Mesendoderm (in vitro differentiated cells): ENCODE measurements around the gene COL19A1.

ENCODE experiments used
- DNase-seq: peaks from one replicate; pipeline ENCODE4 v3.0.0; 2013
- H2AK5ac ChIP-seq: 2 replicates; pipeline ENCODE4 v1.6.1; 2013; ENCODE audit warnings: low read length, inconsistent platforms
- H2BK120ac ChIP-seq: 2 replicates; pipeline ENCODE4 v1.6.1; 2013; ENCODE audit warnings: low read depth, mild to moderate bottlenecking, low read length, moderate library complexity, mixed read lengths
- H2BK15ac ChIP-seq: replicated peaks from 2 replicates; pipeline ENCODE4 v1.6.1; 2013; ENCODE audit warnings: low read depth, mild to moderate bottlenecking, moderate library complexity
- H2BK5ac ChIP-seq: 2 replicates; pipeline ENCODE4 v1.6.1; 2013; ENCODE audit warnings: low read length, inconsistent platforms
- H3K18ac ChIP-seq: 2 replicates; pipeline ENCODE4 v1.6.1; 2013; ENCODE audit warnings: mild to moderate bottlenecking, low read length, mixed read lengths
- H3K23ac ChIP-seq: one replicate; pipeline ENCODE4 v1.6.1; 2013; ENCODE audit warnings: low read length
- H3K27ac ChIP-seq: 2 replicates; pipeline ENCODE4 v1.5.1; 2013; ENCODE audit warnings: low read depth, mild to moderate bottlenecking, inconsistent platforms, low read length, moderate library complexity
- H3K27me3 ChIP-seq: 2 replicates; pipeline ENCODE4 v1.6.1; 2013; ENCODE audit warnings: low read length, control low read depth, mild to moderate bottlenecking, inconsistent platforms; ENCODE audit not compliant: insufficient read depth, poor library complexity
- H3K36me3 ChIP-seq: 2 replicates; pipeline ENCODE4 v1.6.1; 2013; ENCODE audit warnings: low read length, inconsistent platforms; ENCODE audit not compliant: control insufficient read depth, insufficient read depth
- H3K4ac ChIP-seq: one replicate; pipeline ENCODE4 v1.6.1; 2013; ENCODE audit warnings: low read depth, mild to moderate bottlenecking, low read length, moderate library complexity
- H3K4me1 ChIP-seq: 2 replicates; pipeline ENCODE4 v1.6.1; 2013; ENCODE audit warnings: low read depth, low read length, inconsistent platforms; ENCODE audit not compliant: control insufficient read depth
- H3K4me2 ChIP-seq: 2 replicates; pipeline ENCODE4 v1.6.1; 2013; ENCODE audit warnings: low read length
- H3K4me3 ChIP-seq: 2 replicates; pipeline ENCODE4 v1.5.1; 2013; ENCODE audit warnings: mild to moderate bottlenecking, low read length
- H3K56ac ChIP-seq: one replicate; pipeline ENCODE4 v1.6.1; 2013; ENCODE audit warnings: low read length
- H3K79me1 ChIP-seq: 2 replicates; pipeline ENCODE4 v1.6.1; 2013; ENCODE audit warnings: low read length, inconsistent platforms
- H3K79me2 ChIP-seq: 2 replicates; pipeline ENCODE4 v1.6.1; 2013; ENCODE audit warnings: mild to moderate bottlenecking, low read length; ENCODE audit not compliant: control insufficient read depth, insufficient read depth
- H3K9ac ChIP-seq: 2 replicates; pipeline ENCODE4 v1.6.1; 2013; ENCODE audit warnings: low read length, inconsistent platforms
- H4K5ac ChIP-seq: one replicate; pipeline ENCODE4 v1.6.1; 2013; ENCODE audit warnings: low read length
- H4K8ac ChIP-seq: one replicate; pipeline ENCODE4 v1.6.1; 2013; ENCODE audit warnings: low read depth, mild to moderate bottlenecking, control low read depth, low read length, moderate library complexity
- WGBS: extraction: QIAGEN DNeasy Blood & Tissue Kit; methylation state at CpG from one replicate; pipeline ENCODE4 v1.1.7; 2013; ENCODE audit warnings: low lambda C conversion rate, missing lambda C conversion rate; ENCODE audit not compliant: insufficient coverage; ENCODE audit errors: extremely low coverage; 5-methylcytosine and 5-hydroxymethylcytosine counted together

Gene COL19A1

DNA sequence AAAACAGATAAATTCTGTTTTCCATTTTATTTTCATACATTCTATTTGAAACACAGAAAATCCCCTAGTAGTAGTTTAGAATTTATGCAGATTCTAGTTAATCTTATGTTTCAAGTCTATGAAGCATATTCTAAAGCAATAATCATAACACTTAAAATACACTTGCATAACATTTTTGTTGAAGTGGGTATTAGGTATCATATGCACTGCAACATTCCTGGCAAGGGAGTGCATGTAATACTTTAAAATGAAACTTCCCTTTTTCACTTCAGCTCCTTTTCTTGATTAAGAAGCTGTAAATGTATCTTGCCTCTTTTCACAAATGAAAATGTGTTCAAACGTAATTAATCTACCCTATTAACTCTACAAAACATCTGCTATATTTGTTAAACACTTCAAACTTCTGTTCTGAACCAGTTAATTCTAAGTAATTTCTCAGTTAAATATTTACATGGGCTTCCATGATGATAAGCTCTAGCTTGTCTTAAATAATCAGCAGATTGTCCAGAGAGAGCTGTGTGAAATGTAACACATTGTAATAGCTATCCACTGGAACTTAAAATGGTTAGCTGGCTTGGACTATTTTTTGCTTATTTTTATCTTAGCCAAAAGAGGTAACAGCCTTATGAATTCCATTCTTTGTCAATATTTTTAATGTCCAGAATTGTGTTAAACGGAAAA is 192.8 kb downstream of the COL19A1 start:
- DNase-seq, result no peak
- Histone ChIP-seq H3K4me1 (no peaks in the 10 kb centered on the region), H2BK5ac (no peak overlapping the region)

DNA sequence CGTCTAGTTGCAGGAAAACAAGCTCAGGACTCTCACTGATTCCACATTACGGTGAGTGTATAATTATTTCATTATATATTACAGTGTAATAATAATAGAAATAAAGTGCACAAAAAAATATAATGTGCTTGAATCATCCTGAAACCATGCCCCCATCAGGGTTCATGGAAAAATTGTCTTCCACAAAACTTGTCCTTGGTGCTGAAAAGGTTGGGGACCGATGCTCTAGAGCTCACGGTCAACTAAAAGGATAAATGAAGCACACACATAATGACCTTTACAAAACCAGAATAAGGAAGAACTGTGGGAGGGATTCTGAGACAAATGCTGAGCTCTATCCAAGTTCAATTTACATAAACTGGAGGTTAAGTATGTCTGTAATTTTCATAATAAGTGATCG is 194.3 kb downstream of the COL19A1 start:
- no peak overlapping the region for H2AK5ac ChIP-seq
- WGBS, result no CpG with 5 or more reads among the region's 5 CpGs
- H3K36me3 ChIP-seq, result no peaks in the 10 kb centered on the region

More for the DNA sequence above, 192.8 kb downstream of the COL19A1 start:
- H3K56ac ChIP-seq, result no peak overlapping the region
- no peak overlapping the region for H3K23ac ChIP-seq
- H2BK15ac ChIP-seq, result no peak overlapping the region
- no peak overlapping the region for H3K4ac ChIP-seq
- no peak overlapping the region for H4K5ac ChIP-seq
- H3K27me3 ChIP-seq, result no peaks in the 10 kb centered on the region
- H3K36me3 ChIP-seq, result no peaks in the 10 kb centered on the region
- H3K4me3 ChIP-seq, result no peak overlapping the region
- H3K9ac ChIP-seq, result no peak overlapping the region
- WGBS, result 100% methylated on average over 1 of the region's 2 CpGs
- H3K4me2 ChIP-seq, result no peak overlapping the region
- no peak overlapping the region for H3K27ac ChIP-seq
- no peak overlapping the region for H2BK120ac ChIP-seq
- H3K79me2 ChIP-seq, result no peaks in the 10 kb centered on the region
- H2AK5ac ChIP-seq, result no peak overlapping the region
- no peak overlapping the region for H4K8ac ChIP-seq
- no peak overlapping the region for H3K18ac ChIP-seq
- H3K79me1 ChIP-seq, result no peaks in the 10 kb centered on the region

DNA sequence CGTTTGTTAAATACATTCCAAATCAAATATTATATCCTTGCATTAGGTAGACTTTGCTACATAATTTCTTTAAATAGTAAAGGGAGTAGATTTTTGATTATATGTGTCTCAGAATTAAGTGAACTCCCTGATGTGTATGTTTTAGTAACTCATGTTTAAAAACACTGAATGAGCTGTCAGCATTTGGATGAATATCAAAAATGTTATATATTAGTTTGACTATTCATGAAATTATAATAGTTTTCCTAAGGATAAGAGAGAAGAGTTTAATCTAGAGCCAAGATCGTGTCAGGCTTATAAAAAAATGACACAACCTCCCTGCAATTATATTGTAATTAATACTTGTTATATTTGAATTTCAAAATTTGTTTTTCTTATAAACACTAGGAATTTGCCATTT is 195.2 kb downstream of the COL19A1 start:
- Histone ChIP-seq H3K9ac (no peak overlapping the region), H3K27ac (no peak overlapping the region), H2BK5ac (no peak overlapping the region)

More for the DNA sequence above, 194.3 kb downstream of the COL19A1 start:
- H3K56ac ChIP-seq, result no peak overlapping the region
- H3K18ac ChIP-seq, result no peak overlapping the region
- H3K9ac ChIP-seq, result no peak overlapping the region
- H2BK15ac ChIP-seq, result no peak overlapping the region
- no peak overlapping the region for H3K4me2 ChIP-seq
- no peaks in the 10 kb centered on the region for H3K27me3 ChIP-seq
- H4K5ac ChIP-seq, result no peak overlapping the region
- no peak overlapping the region for H2BK5ac ChIP-seq
- H3K4ac ChIP-seq, result no peak overlapping the region
- H3K79me2 ChIP-seq, result no peaks in the 10 kb centered on the region
- H4K8ac ChIP-seq, result no peak overlapping the region
- no peak for DNase-seq
- H3K27ac ChIP-seq, result no peak overlapping the region
- H2BK120ac ChIP-seq, result no peak overlapping the region
- no peak overlapping the region for H3K4me3 ChIP-seq
- H3K79me1 ChIP-seq, result no peaks in the 10 kb centered on the region
- no peak overlapping the region for H3K23ac ChIP-seq
- no peaks in the 10 kb centered on the region for H3K4me1 ChIP-seq

GRCh38 chr6:70062010-70062409 is 195.7 kb downstream of the COL19A1 start:
- no peak overlapping the region for H2BK5ac ChIP-seq
- H3K18ac ChIP-seq, result no peak overlapping the region
- no peak overlapping the region for H3K4ac ChIP-seq
- H3K23ac ChIP-seq, result no peak overlapping the region
- H3K79me1 ChIP-seq, result no peaks in the 10 kb centered on the region
- H3K4me3 ChIP-seq, result no peak overlapping the region
- H2BK120ac ChIP-seq, result no peak overlapping the region
- no peak overlapping the region for H2BK15ac ChIP-seq
- H3K9ac ChIP-seq, result no peak overlapping the region
- H3K36me3 ChIP-seq, result no peaks in the 10 kb centered on the region
- H3K56ac ChIP-seq, result no peak overlapping the region
- H3K27me3 ChIP-seq, result no peaks in the 10 kb centered on the region
- no peaks in the 10 kb centered on the region for H3K4me1 ChIP-seq
- no peak for DNase-seq
- H4K5ac ChIP-seq, result no peak overlapping the region
- H4K8ac ChIP-seq, result no peak overlapping the region
- H3K4me2 ChIP-seq, result no peak overlapping the region
- H3K79me2 ChIP-seq, result no peaks in the 10 kb centered on the region
- 100% methylated on average over 1 of the region's 1 CpG for WGBS
- H3K27ac ChIP-seq, result no peak overlapping the region
- no peak overlapping the region for H2AK5ac ChIP-seq

More for the DNA sequence above, 195.2 kb downstream of the COL19A1 start:
- Histone ChIP-seq H3K4me2 (no peak overlapping the region), H3K4me1 (no peaks in the 10 kb centered on the region), H3K56ac (no peak overlapping the region), H4K5ac (no peak overlapping the region), H4K8ac (no peak overlapping the region), H2BK15ac (no peak overlapping the region), H2AK5ac (no peak overlapping the region), H2BK120ac (no peak overlapping the region), H3K18ac (no peak overlapping the region), H3K4ac (no peak overlapping the region), H3K79me1 (no peaks in the 10 kb centered on the region), H3K4me3 (no peak overlapping the region), H3K27me3 (no peaks in the 10 kb centered on the region), H3K79me2 (no peaks in the 10 kb centered on the region), H3K36me3 (no peaks in the 10 kb centered on the region), H3K23ac (no peak overlapping the region)
- no peak for DNase-seq
- no CpG with 5 or more reads among the region's 2 CpGs for WGBS

DNA sequence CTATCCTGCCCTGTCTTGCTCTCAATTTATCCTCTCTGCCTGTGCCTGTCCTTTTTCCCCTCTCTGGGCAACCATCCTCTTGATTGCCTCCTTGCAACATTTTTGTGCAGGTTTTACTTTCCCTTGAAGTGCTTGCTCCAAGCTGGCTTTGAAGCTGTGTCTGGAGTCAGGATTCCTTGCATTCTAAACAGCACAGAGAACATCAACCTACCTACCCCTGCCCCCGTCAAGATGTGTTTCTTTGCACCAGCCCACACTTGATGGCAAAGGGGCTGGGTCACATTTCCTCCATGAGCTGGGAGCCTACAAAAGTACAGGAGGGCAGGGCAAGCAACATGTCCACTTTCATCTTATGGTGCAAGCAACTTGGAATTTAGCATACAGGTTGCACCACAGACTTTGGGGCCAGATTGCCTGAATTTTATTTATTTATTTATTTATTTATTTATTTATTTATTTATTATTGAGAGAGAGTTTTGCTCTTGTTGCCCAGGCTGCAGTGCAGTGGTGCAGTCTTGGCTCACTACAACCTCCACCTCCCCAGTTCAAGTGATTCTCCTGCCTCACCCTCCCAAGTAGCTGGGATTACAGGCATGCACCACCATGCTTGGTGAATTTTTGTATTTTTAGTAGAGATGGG is 206.3 kb downstream of the COL19A1 start:
- no peaks in the 10 kb centered on the region for H3K4me1 ChIP-seq
- peak; percentile 25 for DNase-seq
- no peak overlapping the region for H2BK5ac ChIP-seq
- no CpG with 5 or more reads among the region's 1 CpG for WGBS
- no peak overlapping the region for H3K56ac ChIP-seq
- no peak overlapping the region for H3K4me3 ChIP-seq
- no peak overlapping the region for H2BK120ac ChIP-seq
- no peaks in the 10 kb centered on the region for H3K79me2 ChIP-seq
- H3K18ac ChIP-seq, result no peak overlapping the region
- no peak overlapping the region for H4K5ac ChIP-seq
- no peak overlapping the region for H3K4ac ChIP-seq
- H3K27me3 ChIP-seq, result no peaks in the 10 kb centered on the region
- no peak overlapping the region for H3K27ac ChIP-seq
- no peak overlapping the region for H4K8ac ChIP-seq
- no peak overlapping the region for H3K23ac ChIP-seq
- no peak overlapping the region for H2AK5ac ChIP-seq
- H3K9ac ChIP-seq, result no peak overlapping the region
- H2BK15ac ChIP-seq, result no peak overlapping the region
- H3K36me3 ChIP-seq, result no peaks in the 10 kb centered on the region
- H3K4me2 ChIP-seq, result no peak overlapping the region
- no peaks in the 10 kb centered on the region for H3K79me1 ChIP-seq

DNA sequence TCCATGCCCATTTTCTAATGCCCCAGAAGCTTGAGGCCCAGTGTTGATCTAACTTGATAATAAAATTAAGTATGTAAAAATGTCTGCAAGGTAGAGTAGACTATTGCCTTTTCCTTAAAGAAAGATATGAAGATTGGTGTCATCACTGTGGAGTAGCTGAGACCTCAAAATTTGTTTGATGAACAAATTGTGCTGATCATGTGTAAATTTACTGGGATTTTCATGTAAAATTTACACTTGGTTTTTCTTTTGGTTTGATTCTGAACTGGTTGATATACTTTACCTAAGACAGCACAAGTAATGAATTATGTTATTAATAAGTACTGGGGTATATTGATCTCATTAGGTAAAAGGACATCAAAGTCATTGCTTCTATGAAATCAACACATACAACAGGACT is 207.3 kb downstream of the COL19A1 start:
- no peak overlapping the region for H3K4me2 ChIP-seq
- H2BK120ac ChIP-seq, result no peak overlapping the region
- no peak overlapping the region for H3K18ac ChIP-seq

More for the DNA sequence above, 207.3 kb downstream of the COL19A1 start:
- no peaks in the 10 kb centered on the region for H3K79me2 ChIP-seq
- H3K4ac ChIP-seq, result no peak overlapping the region
- H3K4me1 ChIP-seq, result no peaks in the 10 kb centered on the region
- DNase-seq, result no peak
- no peak overlapping the region for H2BK15ac ChIP-seq
- no peak overlapping the region for H3K23ac ChIP-seq
- no peak overlapping the region for H2AK5ac ChIP-seq
- no peak overlapping the region for H3K27ac ChIP-seq
- H3K4me3 ChIP-seq, result no peak overlapping the region
- H3K79me1 ChIP-seq, result no peaks in the 10 kb centered on the region
- no peaks in the 10 kb centered on the region for H3K36me3 ChIP-seq
- no peak overlapping the region for H2BK5ac ChIP-seq
- H3K9ac ChIP-seq, result no peak overlapping the region
- no peak overlapping the region for H4K5ac ChIP-seq
- H3K56ac ChIP-seq, result no peak overlapping the region
- H3K27me3 ChIP-seq, result no peaks in the 10 kb centered on the region
- H4K8ac ChIP-seq, result no peak overlapping the region
